Dermis microvascular lymphatic vessel endothelial cell (primary cell): ENCODE results near the gene TC2N. TPM values are rescaled to one million over a fixed set of nuclear protein-coding genes. Genes with fewer than 3 reads are reported as not detected.
"Not testable (repeated sequence)": the region's sequence is repeated elsewhere in the genome, so short reads cannot be mapped to it uniquely, and the experiment has no call there.

Experiments
- DNase-seq, 2 donors: peaks; one replicate each; pipeline versions ENCODE4 v3.0.0 to v3.0.0-alpha.2; 2010; ENCODE audit warnings: low read depth in 2 of 2
- total RNA-seq: library from RNA; depleted of rRNA; stranded (reverse); fragments of >200 nt; gene quantifications from 2 replicates; pipeline ENCODE4 v1.2.1, GENCODE V29; 2014

TC2N gene
- total RNA-seq, 1 donor from 2014 or later = 7.4 TPM

DNA sequence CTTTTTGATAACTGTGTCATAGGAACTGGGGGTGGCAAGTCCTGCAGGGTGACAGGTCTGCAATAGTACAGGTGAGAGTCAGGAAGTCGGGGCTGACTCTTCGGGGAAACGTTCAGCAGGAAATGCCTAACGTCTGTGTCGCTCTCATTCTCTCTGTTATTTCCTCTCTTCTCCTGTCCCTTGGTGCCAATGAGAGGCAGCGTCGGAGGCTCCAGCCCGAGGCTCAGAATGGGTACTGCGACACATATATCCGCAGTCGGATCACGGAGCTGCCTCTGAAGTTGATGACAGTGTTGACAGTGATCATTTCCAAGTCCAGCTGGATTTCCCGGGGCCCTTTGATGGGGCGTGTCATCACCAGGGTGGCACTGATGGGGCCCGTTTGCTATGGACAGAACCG lies 2.7 kb upstream of the TC2N start:
- DNase-seq = peak; percentile 49 to 66

DNA sequence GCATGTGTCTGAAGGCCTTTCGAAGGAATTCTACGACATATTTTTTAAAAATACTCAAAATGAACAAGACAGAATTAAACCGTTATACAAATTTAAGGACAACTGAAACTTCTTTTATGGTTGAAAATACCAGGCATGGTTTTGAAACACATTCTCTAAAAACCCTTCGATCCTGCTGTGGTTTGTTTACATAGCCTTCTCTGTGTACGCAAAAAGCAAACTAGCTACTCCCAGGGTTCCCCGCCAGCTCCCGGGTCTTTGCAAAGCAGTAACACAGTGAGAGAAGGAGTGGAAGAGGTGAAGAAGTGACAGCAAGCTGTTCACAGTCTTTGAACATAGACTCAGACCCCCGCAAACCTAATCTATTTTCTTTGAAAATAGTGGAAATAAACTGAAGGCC lies 2.2 kb upstream of the TC2N start:
- DNase-seq = no peak

GRCh38 chr14:91866511-91867295 lies 633 bp downstream of the TC2N start:
- DNase-seq = no peak

GRCh38 chr14:91866061-91866460 lies 1.3 kb downstream of the TC2N start:
- no peak for DNase-seq

DNA sequence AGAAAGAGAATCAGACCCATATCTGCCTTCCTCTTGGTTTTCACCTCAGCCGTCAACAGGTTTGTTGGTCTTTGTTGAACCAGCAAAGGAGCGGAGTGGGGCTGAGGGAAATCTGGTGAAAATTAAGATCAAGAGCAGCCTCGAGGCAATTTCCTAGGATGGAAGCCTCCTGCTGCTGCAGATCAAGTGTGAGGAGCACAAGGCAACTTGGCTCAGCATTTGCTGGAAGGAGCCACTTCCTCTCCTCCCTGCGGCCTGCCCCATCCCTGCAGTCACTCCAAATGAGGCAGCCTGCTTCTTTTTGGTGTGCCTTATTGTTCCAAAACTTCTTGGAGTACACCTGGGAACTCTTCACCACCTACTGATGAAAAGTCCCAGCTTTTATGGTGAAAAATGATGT lies 4.9 kb downstream of the TC2N start:
- DNase-seq = no peak

DNA sequence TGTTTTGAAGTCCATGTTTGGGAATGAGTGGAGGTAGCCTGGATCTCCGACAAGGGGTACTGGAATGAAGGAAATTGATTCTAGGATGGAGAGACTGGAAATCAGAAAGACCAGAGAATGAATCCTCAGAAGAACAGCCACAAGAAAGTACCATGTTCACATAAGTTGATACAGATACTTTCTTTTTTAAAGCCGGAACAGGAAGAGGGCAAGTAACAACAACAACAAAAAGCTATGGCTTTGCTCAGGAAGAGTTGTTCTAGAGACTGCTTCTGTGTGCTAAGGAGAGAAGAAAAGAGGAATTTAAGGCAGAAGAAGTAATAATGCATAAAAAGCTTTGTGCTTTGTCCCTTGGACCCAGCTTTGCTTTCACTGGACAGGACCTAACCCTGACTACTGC lies 6.2 kb downstream of the TC2N start:
- DNase-seq = no peak

GRCh38 chr14:91860238-91860637 lies 7.1 kb downstream of the TC2N start:
- DNase-seq = no peak

GRCh38 chr14:91858536-91859275 lies 8.6 kb downstream of the TC2N start:
- peak; percentile 44 to 80 for DNase-seq

- no peak for DNase-seq
Observed at GRCh38 chr14:91857614-91858013, 9.7 kb downstream of the TC2N start.

- DNase-seq = no peak
Observed at GRCh38 chr14:91854327-91854934, 12.9 kb downstream of the TC2N start.

DNA sequence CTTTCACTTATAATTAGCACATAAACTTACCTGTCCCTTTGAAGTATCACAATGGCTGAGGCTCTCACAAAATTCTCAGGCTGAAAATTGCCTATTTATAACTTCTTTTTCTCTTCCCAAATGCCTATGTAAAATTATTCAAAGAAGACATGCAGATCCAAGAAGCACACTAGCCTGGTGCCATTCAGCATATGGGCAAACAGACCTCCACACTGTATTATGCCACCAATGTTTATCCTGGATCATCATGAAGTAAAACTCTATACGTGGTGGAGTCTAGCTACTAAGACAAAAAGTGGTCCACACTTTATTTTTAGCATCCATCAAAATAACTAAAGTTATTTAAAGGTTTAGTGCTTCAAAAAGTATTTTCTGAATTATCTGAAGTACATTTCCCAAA lies 15.8 kb downstream of the TC2N start:
- DNase-seq = no peak

DNA sequence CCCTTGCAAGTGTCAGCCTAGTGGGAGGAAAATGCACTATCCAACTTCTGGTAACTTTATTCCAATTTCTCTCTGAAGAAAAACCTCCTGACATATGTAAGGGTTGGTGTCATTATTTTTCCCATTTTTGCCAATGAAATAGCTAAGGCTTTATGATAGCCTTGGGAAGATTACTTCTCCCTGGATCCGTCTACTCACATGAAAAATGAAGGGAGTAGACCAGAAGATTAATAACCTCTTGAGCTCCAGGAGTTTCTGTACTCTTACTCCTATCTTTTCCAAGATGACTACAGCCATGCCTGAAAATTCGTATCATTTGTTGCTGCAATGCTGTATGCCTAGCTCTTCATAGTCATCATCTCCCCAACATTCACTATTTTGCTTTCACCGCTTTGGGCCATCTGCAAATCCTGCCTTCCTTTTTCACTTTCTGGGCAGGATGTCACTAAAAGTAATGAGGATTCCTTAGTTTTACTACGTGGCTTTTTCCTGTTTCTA lies 18.8 kb downstream of the TC2N start:
- no peak for DNase-seq

DNA sequence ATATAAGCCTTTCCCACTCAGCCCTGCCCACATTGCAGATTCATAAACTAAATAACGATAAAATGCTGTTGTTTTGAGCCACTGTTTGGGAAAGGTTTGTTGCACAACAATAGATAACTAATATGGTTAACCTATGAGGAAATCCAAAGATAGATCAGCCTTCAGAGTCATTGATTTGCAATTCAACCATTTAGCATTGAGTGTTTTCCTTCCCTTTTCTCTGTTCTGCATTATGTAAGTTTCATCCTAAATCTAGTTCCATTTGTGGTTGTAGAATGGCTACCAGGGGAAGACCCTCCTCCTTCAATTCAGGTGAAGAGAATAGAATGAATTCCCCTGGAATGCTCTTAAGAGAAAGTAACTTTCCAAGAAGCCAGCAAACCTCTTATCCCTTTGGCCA lies 19.6 kb downstream of the TC2N start:
- no peak for DNase-seq

- DNase-seq = no peak
Observed at GRCh38 chr14:91845652-91846051, 21.7 kb downstream of the TC2N start.

DNA sequence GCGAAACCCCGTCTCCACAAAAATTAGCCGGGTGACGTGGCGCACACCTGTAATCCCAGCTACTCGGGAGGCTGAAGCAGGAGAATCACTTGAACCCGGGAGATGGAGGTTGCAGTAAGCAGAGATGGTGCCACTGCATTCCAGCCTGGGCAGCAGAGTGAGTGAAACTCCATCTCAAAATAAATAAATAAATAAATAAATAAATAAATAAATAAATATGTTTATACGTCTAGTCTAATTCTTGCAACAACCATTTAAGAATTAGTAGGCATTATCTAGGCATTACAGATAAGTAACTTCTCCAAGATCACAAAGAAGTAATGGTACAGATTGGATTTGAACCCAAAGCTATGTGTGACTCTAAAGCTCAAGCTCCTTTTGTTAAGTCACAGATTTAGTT lies 22.3 kb downstream of the TC2N start:
- not testable (repeated sequence) for DNase-seq

GRCh38 chr14:91844029-91844428 lies 23.3 kb downstream of the TC2N start:
- peak in 1 of 2 donors; percentile 47 for DNase-seq

DNA sequence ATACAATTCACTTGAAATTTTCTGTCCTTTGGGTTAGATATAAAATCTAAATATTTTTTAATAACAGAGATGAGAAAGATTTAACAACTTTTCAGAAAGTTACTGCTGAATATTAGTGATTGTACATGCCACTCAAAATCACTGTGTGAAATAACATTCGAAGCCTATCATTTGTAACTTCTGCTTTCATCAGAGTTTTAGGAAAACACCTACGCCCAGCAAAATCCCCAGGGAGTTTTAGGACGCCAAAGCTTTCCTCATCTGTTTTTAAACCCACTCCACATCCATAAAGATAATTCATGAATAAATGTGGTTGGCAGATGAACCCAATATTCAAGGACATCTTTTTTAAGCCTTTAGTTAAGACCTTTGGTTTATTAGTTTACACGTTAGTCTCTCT lies 23.9 kb downstream of the TC2N start:
- DNase-seq = no peak

DNA sequence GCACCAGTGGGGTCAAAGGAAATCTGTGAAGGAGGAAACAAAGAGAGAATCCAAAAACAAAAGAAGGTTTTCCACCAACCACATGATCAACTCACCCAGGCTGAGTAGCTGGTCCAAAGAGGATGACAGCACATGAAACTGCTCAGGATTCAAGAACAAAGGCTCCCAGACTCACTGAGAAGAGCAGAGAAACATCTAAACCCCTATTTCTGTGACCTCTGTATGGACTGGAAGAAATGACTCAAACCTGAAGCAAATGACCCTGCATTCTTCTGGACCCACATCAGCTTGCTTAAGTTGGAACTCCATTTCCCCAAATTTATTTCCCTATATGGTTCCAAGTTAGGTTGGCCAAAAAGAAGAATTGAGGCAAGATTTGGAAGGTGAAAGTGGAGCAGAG lies 26.3 kb downstream of the TC2N start:
- DNase-seq = no peak

DNA sequence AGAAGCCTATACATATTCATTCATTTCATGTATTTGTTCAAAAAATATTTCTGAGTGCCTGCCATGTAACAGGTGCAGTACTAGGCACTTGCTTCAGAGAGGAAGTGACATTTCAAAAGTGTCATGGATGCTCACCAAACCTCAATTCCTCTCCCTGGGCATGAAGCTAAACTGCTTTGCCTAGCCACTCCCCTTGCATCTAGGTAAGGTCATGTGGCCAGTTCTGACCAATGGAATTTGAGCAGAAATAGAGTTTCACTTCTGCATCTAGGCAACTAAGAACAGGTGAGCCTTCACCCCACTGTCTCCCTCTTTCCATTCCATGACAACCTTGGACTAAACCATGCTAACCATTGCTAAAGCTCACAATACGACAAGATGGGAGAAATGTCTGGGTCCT lies 27.6 kb downstream of the TC2N start:
- no peak for DNase-seq

DNA sequence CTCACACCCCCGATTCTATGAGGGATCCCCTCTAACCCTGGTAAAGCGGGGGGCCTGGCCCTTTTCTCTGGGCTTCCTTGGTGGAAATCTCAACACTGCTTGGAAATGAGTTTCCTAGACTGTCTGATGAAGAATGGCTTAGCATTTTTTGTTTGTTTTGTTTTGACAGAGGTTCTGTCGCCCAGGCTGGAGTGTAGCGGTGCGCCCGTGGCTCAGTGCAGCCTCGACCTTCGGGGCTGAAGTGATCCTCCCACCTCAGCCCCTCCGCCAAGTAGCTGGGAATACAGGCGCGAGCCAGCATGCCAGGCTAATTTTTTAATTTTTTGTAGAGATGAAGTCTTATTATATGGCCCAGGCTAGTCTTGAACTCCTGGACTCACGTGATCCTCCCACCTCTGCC lies 30.3 kb downstream of the TC2N start:
- DNase-seq = no peak

DNA sequence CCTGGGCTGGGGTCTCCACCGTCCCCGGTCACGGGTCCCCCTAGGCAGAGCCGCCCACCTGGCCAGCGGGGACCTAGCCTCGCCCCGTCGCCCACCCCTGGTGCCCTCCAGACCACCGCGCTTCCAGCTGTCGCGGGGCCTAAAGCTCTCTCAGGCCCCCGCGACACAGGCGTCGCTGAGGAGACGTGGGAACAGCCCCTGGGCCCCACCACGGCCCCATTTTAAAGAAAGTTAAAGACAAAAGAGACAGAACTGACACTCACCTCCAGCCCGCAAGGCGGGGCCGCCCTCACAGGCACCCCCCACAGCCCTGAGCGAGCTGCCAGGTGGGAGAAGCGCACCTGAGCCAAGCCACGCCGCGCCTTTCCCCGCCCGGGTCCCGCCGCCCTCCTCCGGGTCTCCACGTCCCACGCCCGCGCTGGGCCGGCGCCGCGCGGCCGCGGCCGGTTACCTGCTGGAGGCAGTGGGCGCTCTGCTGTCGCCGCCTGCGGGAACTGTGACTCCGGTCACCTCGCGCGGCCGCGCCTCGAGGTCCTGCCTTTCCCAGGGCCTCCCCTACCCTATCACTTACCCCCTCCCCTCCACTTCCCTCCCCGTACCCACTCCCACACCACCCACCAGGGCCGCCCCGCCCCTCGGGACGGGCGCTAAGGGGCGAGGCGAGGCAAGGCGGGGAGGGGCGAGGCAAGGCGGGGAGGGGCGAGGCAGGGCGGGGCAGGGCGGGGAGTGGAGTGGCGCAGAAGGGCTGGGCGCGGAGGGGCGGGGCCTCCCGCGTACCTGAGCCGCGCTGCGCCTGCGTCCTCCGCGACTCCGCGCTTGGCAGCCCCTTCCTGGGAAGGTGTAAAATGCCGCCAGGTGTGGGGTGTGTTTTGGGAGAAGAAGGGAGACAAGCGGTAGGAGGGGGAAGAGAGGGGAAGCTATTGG lies 31.2 kb downstream of the TC2N start:
- DNase-seq = peak in 1 of 2 donors; percentile 30
